Mammary epithelial cell (primary cell): ENCODE measurements around the gene PRIM1.

ENCODE experiments used
- EZH2 ChIP-seq: IDR thresholded peaks from 2 replicates; pipeline ENCODE4 v1.6.1; 2012; ENCODE audit warnings: low read length, inconsistent platforms, borderline replicate concordance
- TF ChIP-seq, protein P1 (sequence below), 2 donors: IDR thresholded peaks in 1 of 2; conservative IDR thresholded peaks in 1 of 2; 2 replicates each; pipeline ENCODE4 v1.5.1; 2011 to 2012; ENCODE audit warnings: inconsistent platforms in 2 of 2, low read length in 2 of 2, mild to moderate bottlenecking in 2 of 2, control low read depth in 1 of 2, low read depth in 1 of 2; ENCODE audit not compliant: insufficient read depth in 1 of 2; ENCODE audit errors: extremely low read depth in 1 of 2

DNA sequence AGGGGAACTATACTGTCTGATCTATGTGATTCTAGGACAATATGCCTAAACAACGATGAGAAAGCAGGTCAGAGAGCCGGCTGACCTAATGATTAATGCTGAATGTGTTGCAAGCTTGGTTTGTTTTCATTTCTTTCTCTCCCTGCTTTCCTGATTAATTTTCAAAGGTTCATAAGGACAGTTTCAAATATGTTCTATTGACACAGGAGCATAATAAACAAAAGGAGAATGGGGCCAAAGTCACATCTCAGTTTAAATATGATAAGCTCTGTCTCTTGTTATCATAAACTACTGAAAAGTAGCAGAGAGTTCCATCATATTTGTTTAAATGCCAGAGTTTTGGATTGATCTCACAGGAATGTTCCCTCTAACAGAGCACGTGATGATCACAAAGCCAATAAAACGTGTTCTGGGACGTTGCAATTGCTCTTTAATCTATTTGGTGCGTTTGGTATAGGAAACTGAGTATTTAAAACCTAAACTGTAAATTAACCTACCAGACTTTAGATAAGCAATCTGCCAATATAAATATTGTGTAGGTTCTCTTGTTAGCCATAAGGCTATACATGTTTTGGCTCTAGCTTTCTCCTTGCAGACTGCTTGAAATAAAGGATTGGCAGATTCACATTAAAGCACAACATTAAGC lies 7.3 kb upstream of the PRIM1 start:
- TF ChIP-seq, protein P1, sequence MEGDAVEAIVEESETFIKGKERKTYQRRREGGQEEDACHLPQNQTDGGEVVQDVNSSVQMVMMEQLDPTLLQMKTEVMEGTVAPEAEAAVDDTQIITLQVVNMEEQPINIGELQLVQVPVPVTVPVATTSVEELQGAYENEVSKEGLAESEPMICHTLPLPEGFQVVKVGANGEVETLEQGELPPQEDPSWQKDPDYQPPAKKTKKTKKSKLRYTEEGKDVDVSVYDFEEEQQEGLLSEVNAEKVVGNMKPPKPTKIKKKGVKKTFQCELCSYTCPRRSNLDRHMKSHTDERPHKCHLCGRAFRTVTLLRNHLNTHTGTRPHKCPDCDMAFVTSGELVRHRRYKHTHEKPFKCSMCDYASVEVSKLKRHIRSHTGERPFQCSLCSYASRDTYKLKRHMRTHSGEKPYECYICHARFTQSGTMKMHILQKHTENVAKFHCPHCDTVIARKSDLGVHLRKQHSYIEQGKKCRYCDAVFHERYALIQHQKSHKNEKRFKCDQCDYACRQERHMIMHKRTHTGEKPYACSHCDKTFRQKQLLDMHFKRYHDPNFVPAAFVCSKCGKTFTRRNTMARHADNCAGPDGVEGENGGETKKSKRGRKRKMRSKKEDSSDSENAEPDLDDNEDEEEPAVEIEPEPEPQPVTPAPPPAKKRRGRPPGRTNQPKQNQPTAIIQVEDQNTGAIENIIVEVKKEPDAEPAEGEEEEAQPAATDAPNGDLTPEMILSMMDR (conservative IDR thresholded peaks at IDR 0.05 in 1 of 2, IDR thresholded peaks at IDR 0.05 in 1 of 2; ENCODE audit: extremely low read depth in 1 of 2, insufficient read depth in 1 of 2, low read depth in 1 of 2, low read length in 2 of 2), result no peak
- no peak for TF ChIP-seq EZH2
